Stimulated activated CD4-positive, alpha-beta T cell treated with anti-CD3 and anti-CD28 coated beads, TNF-alpha, amount 100 ng/mL, for 24 hours (primary cell): Measurements from ENCODE around the gene TOP1.
"Not testable (repeated sequence)": the region's sequence is repeated elsewhere in the genome, so short reads cannot be mapped to it uniquely, and the experiment has no call there.

Experiments used
- DNase-seq, 3 experiments: peaks; one replicate each; pipeline ENCODE4 v3.0.0-alpha.2; 2020; ENCODE audit warnings: low read depth in 3 of 3

Gene TOP1

GRCh38 chr20:41003936-41004294 lies 24.7 kb upstream of the TOP1 start:
- not testable (repeated sequence) for DNase-seq

GRCh38 chr20:41004531-41005360 lies 23.9 kb upstream of the TOP1 start:
- DNase-seq = peak in 1 of 3 experiments; percentile 25

GRCh38 chr20:41005361-41005729 lies 23.3 kb upstream of the TOP1 start:
- DNase-seq = no peak

- DNase-seq = no peak
Observed at GRCh38 chr20:41006126-41006935, 22.3 kb upstream of the TOP1 start.

- no peak for DNase-seq
Observed at GRCh38 chr20:41006936-41007474, 21.6 kb upstream of the TOP1 start.

- no peak for DNase-seq
Observed at GRCh38 chr20:41007481-41007880, 21.1 kb upstream of the TOP1 start.

GRCh38 chr20:41009946-41010345 lies 18.7 kb upstream of the TOP1 start:
- no peak for DNase-seq

GRCh38 chr20:41011551-41012067 lies 17.0 kb upstream of the TOP1 start:
- DNase-seq = no peak

- DNase-seq = no peak
Observed at GRCh38 chr20:41014561-41015088, 14.0 kb upstream of the TOP1 start.

- DNase-seq = no peak
Observed at GRCh38 chr20:41017448-41018042, 11.1 kb upstream of the TOP1 start.

- no peak for DNase-seq
Observed at GRCh38 chr20:41018153-41018552, 10.5 kb upstream of the TOP1 start.

- DNase-seq = no peak
Observed at GRCh38 chr20:41023549-41023948, 5.1 kb upstream of the TOP1 start.

GRCh38 chr20:41027366-41027765 lies 1.3 kb upstream of the TOP1 start:
- no peak for DNase-seq

- DNase-seq = no peak
Observed at GRCh38 chr20:41027872-41028358, 707 bp upstream of the TOP1 start.

GRCh38 chr20:41029150-41029901 lies 704 bp downstream of the TOP1 start:
- DNase-seq = peak in 1 of 3 experiments; percentile 30

GRCh38 chr20:41030061-41030460 lies 1.4 kb downstream of the TOP1 start:
- no peak for DNase-seq

GRCh38 chr20:41030531-41031242 lies 2.1 kb downstream of the TOP1 start:
- no peak for DNase-seq

GRCh38 chr20:41031243-41031619 lies 2.6 kb downstream of the TOP1 start:
- no peak for DNase-seq

- DNase-seq = no peak
Observed at GRCh38 chr20:41032271-41032670, 3.6 kb downstream of the TOP1 start.

GRCh38 chr20:41034239-41034638 lies 5.6 kb downstream of the TOP1 start:
- DNase-seq = no peak
